Colon (tissue), 2 donors: ENCODE measurements around the gene IHH.

Experiments used
- FAIRE-seq: peaks from 2 replicates; lab custom pipeline; 2012; peaks lifted over from hg19 to GRCh38; lab: Jason Lieb, UNC
- donor health status: control.
- donor health status: control.

IHH gene

DNA sequence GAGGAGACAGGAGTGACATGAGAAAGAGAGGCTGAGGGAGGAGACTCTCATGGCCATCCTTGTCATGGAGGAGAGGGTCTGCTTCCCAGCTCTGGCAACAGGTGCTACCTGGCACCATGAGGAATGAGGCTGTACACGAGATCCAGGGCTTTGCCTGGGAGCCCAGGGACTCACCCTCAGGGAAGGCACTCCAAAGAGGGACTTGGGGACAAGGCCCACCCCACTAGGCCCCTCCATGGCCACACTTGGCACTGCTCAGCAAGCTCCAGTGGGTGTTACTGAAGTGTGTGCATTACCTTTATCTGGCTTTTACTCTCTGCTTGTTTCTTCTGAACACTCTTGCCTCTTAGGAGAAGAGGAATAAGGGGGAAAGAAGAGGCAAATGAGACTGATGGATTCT lies 22.1 kb downstream of the IHH start:
- no peak for FAIRE-seq

DNA sequence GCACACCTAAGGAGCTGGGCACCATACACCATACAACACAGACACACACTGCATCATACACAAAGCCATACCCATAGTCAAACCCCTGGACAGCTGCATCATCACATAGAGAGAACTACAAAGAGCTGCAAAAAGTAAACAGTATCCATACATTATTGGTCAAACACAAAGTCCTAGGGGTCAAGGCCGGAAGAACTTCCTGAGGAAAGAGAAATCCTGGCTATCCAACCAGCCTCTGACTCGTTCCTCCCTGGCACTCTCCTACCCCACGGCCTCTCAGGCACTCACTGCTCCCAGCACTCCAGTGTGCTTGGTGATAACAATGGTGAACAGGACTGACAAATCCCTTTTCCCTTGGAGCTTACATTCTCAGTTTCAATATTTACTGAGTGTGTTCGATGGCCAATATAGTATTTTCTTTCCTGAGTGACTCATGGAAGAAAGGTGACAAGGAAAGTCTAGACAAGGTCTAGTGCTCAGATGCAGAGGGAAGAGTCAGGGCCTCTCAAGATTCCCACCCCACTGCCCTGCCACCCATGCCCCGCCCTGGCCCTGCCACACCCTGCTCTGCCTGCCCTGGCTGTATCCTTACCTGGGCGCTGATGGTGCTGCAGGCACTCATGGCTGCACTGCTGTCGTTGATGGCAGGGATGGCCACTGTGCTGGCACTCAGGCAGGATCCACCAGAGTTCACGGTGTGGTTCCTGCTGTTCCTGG lies 22.8 kb downstream of the IHH start:
- no peak for FAIRE-seq

DNA sequence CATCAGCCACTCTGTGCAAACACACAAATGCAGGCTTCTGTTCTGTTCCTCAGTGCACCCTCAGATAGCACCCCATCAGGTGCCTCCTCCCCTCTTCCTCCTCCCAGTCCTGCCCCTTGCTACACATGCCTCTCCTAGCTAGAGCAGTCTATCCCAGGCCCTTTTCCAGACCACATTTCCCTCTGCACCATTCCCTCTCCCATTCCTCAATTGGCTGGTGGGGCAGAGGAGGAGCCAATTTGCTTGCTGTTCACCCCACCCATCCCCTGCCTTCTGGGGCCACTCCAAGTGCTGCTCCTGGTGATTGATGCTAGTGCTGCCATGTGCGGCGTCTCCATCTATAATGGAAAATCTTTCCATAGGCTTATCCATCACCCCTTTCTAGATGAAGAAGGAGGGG lies 24.8 kb downstream of the IHH start:
- no peak for FAIRE-seq

DNA sequence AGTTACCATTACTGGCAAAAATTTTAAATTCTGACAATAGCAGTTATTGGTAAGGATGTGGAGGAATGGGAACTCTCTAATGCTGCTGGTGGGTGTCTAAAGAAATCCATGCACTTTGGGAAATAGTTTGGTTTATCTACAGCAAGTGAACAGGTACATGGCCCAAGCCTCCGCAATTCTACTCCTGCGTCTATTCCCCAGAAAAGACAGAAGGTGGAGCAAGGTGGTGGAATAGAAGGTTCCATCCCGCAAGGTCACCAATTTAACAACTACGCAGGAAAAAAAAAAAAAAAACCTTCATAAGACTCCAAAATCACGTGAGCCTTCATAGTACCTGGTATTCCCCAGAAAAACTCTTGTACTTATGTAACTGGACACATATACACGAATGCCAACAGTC lies 25.9 kb downstream of the IHH start:
- FAIRE-seq = no peak

DNA sequence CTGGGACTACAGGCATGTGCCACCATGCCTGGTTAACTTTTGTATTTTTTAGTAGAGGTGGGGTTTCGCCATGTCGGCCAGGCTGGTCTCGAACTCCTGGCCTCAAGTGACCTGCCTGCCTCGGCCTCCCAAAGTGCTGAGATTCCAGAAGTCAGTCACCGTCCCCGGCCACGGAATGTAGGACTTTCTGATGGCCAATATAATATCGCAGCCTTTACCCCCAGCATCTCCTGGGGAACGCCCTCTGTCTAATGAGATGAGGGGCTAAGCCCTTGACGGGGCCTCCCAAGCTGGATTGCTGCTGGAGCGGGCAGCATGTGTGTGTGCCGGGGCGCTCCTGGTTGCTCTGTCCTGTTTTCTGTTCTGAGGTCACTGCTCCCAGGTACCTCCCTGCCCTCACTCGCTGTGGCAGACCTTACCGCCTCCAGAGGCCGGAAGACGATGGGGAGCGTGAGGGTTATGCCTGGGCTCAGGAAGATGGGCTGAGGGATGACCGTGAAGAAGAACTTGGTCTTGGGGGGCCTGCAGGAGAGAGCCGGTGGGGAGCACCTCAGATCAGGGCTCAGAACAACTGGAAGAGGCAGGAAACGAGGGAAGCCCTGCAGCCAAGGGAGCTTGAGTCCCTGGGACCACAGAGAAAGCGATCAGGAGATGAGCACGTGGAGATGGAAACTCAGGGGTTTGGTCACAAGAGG lies 28.5 kb downstream of the IHH start:
- no peak for FAIRE-seq

DNA sequence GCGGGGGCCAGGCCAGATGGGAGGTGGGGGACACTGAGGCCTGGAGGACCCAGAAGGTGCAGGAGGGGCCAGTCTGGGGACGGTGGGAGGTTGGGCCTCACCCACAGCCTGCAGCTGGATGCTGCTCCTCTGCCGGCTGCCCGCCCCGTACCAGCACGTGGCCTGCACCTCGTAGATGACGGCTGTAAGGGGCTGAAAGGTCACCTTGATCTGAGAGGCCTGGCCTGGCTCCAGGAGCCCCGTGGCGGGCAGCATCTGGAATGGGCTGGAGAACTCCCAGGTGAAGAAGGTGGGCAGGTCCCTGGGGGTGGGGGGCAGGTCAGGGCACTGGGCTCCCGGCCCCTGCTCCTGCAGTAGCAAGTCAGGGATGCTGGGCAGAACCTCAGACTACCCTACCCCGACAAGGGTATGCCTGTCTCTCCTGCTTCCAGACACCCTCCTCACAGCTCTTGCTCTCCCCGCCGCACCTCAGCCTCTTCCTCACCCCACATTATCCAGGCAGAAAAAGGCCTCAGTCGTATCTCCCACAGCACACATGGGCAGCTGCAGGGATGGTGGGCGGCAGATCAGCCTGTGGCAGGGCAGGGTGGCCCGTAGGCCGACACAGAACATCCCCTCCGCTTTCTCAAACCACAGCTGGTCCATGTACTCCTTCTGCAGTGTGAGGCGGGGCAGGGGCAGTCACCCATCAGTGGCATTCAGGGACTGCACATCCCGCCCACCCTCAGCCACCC lies 29.5 kb downstream of the IHH start:
- no peak for FAIRE-seq

DNA sequence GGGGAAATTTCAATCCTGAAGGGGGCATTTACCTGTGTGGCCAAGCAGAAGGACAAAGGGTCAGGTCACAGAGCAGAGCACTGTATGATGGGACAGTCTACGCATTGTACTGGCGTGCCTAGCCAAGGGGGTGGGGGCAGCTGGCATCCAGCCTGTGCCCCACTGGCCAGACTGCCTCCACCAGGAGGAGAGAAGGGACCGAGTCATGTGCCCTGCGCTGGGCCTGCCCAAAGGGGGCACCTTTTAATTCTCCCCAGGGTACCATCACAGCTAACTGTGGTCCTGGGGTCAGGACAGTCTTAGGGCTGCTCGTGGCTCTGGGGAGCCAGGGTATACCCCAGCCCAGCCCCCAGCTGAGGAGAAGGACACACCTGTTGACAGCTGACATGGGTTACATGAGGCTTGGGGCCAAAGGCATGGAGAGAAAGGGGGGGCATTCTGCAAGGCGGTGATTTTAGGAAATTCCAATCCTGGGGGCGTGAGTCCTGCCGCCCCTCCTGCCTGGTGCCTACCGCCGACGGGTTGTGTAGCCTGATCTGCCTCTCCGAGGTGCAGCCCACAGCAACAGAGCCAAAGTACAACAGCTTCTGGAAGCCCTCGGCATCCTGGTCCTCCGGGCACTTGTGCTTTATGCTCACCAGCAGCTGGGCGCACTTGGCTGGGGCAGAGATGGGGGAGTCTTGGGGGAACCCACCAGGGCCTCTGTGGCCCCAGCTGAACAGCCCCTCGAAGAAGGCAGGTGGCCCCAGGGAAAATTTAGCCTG lies 30.4 kb downstream of the IHH start:
- no peak for FAIRE-seq

DNA sequence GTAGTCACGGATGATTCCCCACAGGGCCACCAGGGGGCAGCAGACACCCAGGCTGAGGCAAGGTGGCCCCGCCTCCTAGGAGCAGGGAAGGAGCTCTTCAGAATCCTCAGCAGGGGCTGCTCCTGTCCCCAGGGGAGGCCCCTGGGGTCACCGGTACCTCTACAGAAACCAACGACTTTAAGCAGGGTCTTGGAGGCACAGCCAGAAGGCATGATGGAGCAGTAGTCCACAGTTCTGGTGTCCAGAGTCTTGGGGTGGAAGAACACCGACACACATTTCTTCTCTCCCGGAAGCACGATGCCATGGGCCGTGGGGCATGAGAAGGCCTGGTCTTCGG lies 30.9 kb downstream of the IHH start:
- no peak for FAIRE-seq

DNA sequence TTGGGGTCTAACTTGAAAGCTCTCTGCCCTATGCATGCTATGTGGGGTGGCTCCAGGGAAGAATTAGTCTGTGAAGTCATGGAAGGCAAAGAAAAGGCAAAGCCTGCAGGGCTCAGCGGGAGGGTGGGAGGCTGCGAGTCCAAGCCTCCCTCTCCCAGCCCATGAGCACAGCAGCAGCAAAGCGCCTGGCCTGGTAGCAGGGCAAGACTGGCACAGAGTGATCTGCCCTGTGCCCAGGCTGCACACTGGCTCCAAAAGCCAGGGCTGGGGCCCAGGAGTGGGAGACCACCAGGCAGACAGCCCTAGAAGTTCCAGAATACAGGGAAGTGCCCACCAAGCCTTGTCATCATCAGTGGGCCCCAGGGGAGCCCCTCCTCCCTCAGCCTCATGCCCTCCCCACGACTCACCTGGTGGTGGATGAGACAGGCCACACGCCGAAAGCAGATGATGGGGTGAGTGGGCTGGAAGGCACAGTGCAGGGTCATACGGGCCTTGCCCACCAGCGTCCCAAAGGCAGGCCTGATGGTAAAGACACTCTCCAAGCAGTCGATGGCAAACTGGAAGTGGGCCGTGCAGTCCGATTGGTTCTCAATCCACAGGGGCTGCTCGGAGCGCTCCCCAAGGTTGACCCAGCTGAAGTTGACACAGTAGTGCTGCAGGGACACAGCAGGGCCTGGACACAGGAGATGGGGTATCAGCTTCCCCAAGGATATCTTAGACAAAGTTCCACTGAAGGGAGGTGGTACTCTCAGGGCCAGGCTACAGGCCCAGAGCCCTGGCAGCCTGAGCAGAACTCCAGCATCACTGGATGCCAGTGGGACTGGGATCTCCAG lies 31.5 kb downstream of the IHH start:
- no peak for FAIRE-seq

DNA sequence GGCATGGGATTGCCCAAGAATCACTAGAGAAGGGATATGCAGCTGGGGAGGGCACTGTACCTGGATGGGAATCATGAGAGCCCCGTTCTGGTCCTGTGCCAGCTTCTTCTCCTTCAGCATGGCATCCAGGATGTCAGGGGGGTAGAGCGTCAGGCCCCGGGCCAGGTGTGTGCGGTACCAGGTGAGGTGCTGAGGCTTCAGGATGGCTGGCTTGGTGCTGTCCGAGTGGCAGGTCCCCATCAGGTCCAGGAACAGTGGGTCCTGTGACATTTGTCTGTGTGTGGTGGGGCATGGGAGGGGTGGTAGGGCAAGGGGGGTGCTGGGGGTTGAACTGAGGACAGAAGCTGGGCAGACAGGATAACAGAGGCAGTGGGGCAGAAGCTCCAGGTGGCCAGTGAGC lies 32.6 kb downstream of the IHH start:
- no peak for FAIRE-seq

DNA sequence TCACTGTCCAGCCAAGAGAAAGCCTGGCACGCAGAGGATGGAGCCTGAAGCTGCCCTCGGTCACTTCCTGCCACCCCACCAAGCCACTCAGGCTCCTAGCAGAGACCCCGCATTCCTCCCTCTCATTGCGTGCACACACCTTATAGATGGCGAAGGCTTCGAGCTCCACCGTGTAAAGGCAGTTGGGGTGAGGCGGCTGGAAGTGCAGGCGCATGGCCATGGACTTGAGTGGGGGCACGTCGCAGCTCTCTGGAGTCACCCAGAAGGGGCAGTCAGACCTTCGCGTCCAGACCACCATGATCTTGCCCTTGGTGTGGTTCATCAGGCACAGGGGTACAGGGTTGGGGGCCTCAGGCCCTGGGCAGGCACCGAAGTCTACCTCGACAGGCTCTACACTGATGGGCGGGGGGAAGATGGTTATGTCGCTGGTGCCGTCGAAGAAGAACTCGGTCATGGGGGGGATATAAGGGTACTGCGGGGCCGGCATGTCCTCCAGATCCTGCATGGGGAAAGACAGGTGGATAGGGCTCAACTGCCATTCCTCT lies 33.1 kb downstream of the IHH start:
- no peak for FAIRE-seq

DNA sequence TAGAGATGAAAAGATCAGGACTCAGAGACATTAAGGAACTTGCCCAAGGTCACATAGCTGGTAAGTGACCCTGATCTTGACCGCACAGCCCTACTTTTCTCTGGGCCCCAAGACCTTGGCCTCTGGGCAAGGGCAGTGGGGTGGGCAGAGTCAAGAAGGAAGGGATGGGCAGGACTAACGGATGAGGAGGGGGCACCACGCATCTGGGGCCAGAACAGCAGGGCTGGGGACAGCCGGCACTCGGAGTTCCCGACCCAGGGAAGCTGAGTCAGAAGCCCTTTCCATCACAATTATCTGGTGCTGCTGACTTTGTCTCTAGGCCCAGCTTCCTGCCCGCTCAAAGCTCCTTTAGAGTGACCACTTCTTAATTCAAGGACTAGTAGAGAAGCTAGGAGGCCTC lies 33.8 kb downstream of the IHH start:
- no peak for FAIRE-seq

DNA sequence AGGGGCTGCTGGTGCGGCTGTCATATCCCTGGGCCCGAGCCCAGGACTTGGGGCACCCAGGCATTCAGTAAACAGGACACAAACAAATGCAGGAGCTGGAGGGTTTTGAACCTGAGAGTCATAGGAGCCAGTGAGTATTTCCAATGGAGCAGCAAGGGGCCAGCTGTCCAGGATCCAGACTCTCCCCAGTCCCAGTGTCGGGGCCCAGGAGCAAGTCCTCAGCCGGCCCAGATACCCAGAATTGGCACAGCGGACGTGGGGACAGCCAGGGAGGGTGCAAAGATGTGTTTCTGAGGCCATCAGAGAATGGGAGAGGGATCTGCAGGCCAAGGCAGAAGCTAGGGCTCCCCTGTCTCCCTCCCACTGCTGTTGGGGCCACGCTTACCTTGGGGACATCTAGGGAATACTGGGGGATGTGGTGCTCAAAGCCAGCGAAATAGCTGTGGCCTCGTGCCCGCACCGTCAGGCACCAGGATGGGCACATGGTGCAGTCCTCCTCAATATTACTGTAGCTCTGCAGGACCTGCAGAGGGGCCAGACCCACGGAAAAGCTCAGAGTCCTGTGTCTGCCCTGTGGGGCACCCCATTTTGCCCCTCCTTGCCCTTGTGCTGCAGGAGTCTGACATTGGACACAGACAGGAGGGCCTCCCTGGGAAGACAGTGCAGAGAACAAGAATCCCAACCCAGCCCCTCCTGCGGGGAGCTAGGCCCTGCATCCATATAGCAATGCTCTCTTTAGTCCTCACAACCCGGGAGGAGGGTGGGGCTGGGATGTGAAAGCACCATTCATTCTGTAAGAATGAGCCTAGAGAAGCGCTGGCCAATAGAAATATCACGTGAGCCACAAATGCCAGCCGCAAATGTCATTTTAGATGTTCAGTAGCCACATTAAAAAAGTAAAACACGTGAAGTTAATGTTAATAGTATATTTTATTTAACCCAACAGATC lies 34.8 kb downstream of the IHH start:
- no peak for FAIRE-seq

DNA sequence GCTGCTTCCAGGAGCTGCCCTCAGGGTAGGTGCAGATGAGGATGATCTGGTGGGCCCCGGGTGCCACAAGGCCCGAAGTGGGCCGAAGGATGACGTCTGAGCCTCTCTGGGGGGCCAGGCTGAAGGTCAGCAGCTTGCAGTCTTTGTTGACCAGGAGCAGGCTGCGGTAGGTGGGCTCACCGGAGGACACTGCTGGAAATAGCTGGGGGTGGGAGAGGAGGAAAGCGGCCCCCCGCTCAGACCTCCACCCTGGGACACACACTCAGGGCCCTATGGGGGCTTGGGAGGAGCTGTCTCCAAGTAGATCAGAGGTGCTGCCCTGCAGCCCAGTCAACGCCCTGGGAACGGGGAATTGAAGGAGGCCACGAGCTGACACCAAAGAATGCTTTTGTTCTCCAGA lies 36.7 kb downstream of the IHH start:
- no peak for FAIRE-seq

DNA sequence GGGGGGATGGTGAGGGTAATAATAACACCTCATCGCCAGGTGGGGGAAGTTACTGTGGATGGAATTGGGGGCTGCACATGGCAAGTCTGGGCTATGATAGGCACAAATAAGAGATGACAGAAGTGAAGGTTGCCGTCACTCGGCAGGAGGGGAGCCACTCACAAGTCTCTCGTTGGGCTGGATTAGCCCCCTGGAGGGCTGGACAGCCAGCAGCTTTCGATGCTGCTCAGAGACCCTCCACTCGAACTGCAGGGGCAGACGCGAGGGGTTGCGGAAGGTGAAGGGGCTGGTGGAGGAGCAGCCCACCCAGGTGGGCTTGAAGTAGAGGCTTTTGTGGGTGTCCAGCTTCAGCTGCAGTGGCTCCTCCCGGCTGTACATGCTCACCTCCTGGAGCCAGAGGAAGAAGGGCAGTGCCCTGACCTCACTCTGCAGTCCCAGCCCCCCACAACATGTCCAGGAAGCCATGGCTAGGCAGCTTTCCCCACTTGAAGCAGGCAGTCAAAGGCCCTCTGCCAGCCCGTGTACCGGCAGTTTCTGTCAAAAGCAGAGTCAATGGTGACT lies 37.6 kb downstream of the IHH start:
- FAIRE-seq = no peak

DNA sequence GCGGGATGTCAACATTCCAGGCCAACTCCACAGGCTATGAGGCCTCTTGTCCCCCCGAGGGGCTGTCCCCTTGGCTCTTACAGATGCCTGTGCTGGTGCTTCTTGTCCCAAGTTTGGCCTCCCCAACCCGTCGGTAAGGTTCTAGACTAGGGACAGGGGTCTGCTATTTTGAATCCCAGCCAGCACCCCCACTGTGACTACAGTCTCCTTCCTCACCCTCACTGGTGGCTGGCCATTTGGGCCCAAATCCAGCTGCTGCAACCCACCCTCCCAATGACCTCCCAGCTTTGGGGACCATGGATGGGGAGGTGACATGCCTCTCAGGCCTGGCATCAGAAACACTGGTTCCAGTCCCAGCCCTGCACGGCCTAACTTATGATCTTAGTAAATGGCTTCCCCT lies 38.1 kb downstream of the IHH start:
- no peak for FAIRE-seq

DNA sequence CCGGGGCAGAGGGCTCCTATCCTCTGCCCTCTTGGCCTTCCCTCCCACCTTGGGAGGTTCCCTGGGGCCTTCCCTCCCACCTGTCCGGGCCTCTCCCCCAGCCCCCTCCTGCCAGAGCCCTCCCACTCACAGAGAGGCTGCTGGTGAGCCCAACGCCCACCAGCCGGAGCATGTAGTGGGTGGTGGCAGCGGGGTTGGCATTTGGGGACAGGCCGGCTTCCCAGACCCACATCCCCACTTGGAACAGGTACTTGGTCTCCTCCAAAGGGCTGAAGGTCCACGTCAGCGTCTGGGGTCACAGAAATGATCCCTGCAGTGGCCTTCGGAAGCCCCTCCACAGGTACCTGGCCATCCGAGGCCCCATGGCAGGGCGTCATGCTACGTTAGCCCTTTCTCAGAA lies 38.7 kb downstream of the IHH start:
- no peak for FAIRE-seq

DNA sequence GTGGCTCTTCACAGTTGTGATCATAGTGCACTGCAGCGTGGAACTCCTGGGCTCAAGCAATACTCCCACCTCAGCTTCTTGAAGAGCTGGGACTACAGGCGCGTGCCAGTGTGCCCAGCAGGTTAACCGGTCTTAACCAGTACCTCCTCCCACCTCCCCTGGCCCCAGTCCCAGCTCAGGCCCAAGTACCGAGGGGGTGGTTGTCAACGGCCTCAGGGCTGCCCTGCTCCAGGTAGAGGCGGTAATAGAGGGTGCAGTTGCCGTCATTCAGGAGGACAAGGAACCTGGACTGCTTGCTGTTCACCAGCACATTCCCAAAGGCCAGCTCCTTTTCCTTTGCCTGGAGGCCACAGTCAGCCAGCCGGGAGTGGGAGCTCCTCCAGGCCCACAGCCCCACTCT lies 39.1 kb downstream of the IHH start:
- FAIRE-seq = no peak

DNA sequence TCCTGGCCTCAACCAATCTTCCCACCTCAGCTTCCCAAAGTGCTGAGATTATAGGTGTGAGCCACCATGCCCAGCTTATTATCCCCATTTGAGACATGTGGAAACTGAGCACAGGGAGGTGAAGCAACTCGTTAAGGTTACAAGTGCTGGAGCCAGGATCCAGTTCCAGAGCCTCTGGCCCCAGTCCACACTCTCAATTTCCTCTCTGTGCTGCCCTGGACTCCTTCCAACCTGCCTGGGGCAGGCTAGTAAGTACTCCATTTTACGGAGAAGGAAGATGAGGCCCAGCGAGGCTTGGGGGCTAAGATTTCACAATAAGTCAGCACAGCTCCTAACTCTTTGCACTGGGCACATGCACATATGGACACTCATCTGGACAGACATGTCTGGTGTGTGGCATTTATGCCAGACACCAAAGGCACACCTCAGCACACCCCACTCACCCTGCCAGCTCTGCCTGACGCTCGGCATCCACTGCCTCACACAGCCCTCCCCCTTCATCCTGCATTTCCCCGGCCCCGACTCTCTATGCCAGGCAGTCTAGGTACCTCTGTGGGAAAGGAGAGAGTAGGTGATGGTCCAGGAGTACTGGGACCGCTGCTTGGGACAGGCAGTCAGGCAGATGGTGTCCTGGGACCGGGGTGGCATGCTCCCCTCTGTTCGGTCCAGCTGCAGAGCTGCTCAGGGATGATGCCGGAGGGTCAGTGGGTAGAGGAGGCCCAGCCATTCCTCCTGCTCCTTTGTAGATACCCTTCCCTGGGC lies 39.9 kb downstream of the IHH start:
- FAIRE-seq = no peak
